DOHH2 (cell line): ENCODE data around the gene SCAMP4.

Experiments used
- EZH2phosphoT487 ChIP-seq: fragments of 200-600 bp; sonication (generic); IDR thresholded peaks from 2 replicates; pipeline ENCODE4 v1.6.1; 2017; ENCODE audit warnings: borderline replicate concordance, mild to moderate bottlenecking, antibody characterized with exemption, low read length, moderate library complexity, mixed read lengths
- TF ChIP-seq, protein P1 (sequence below): fragments of 200-600 bp; sonication (generic); IDR thresholded peaks from one replicate; pipeline ENCODE4 v1.5.1; 2014; ENCODE audit warnings: antibody characterized with exemption, mild to moderate bottlenecking, low read depth, low read length; ENCODE audit not compliant: poor library complexity, severe bottlenecking

DNA sequence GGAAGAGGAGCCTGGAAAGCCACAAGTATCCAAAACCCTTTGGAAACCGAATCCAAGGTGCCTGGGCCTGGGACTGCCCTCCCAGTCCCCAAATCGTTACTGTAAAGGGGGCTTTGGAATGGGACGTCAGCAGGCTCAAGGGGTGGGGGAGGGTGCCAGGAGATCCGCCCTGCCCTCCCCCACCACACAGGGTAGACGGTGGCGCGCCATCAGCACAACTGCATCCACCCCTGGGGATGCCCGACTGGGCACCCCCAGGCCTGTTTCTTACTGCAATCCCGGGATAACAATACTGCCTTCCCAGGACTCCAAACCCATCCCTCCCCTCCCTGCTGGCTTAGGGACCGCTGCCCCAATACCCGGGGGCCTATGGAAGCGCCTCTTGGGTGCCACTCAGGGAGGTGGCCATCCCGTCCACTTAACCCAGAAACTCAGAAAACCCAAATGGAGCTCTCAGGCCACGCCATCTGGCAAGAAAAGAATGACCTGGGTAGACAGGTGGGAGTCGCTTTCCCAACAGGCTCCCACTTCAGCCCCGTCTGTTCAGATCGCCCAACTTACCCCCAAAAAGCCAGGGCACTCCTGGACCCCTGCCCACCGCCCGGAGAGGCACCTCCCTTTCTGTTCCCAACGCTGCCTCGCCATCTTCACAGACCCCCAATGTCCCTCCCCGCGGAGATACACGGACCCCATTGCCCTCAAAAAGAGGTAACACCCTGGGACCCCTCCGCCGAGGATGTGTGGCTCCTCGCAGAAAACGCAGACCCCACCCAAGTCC lies 44.2 kb upstream of the SCAMP4 start:
- TF ChIP-seq, protein P1, sequence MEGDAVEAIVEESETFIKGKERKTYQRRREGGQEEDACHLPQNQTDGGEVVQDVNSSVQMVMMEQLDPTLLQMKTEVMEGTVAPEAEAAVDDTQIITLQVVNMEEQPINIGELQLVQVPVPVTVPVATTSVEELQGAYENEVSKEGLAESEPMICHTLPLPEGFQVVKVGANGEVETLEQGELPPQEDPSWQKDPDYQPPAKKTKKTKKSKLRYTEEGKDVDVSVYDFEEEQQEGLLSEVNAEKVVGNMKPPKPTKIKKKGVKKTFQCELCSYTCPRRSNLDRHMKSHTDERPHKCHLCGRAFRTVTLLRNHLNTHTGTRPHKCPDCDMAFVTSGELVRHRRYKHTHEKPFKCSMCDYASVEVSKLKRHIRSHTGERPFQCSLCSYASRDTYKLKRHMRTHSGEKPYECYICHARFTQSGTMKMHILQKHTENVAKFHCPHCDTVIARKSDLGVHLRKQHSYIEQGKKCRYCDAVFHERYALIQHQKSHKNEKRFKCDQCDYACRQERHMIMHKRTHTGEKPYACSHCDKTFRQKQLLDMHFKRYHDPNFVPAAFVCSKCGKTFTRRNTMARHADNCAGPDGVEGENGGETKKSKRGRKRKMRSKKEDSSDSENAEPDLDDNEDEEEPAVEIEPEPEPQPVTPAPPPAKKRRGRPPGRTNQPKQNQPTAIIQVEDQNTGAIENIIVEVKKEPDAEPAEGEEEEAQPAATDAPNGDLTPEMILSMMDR = no peak
- no peak for TF ChIP-seq EZH2phosphoT487
